ENCODE data around the gene LMAN2L. TPM values are rescaled to one million over a fixed set of nuclear protein-coding genes. Genes with fewer than 3 reads are reported as not detected.

LMAN2L gene
- polyA plus RNA-seq, 1 experiment: 35.1 TPM

GRCh38 chr2:96693286-96694200 is 46.3 kb downstream of the LMAN2L start:
- Histone ChIP-seq H3K4me3 (ENCODE audit: low read depth, low read length) (no peak overlapping the region), H3K27me3 (ENCODE audit: control insufficient read depth, insufficient read depth, low read length) (no peaks in the 10 kb centered on the region), H3K9me3 (ENCODE audit: control insufficient read depth, insufficient read depth, low read length) (peaks cover 6% of the 10 kb centered on the region; the same call in 1 of the 2 replicates), H3K27ac (ENCODE audit: low read depth, low read length) (no peak overlapping the region)
- DNase-seq (ENCODE audit: low read depth, low spot score): no peak
- POLR2A ChIA-PET: interaction anchor here (1.0 kb wide), 1 partner anchor 59 kb away, joined by 3 read pairs; no protein-coding TSS in a partner anchor
- CTCF ChIA-PET: no interaction called here
- TF ChIP-seq CTCF (IDR thresholded peaks at IDR 0.05; ENCODE audit: low read depth, low read length): no peak

- Histone ChIP-seq H3K9me3 (ENCODE audit: control insufficient read depth, insufficient read depth, low read length) (peaks cover 6% of the 10 kb centered on the region; the same call in 1 of the 2 replicates), H3K27ac (ENCODE audit: low read depth, low read length) (no peak overlapping the region), H3K4me3 (ENCODE audit: low read depth, low read length) (no peak overlapping the region), H3K27me3 (ENCODE audit: control insufficient read depth, insufficient read depth, low read length) (no peaks in the 10 kb centered on the region)
- TF ChIP-seq CTCF (IDR thresholded peaks at IDR 0.05; ENCODE audit: low read depth, low read length): no peak
- POLR2A ChIA-PET: interaction anchor here (0.7 kb wide), 1 partner anchor 48 kb away, joined by 4 read pairs; the partner anchor contains the start of gene LMAN2L
- CTCF ChIA-PET: no interaction called here
- DNase-seq (ENCODE audit: low read depth, low spot score): no peak
These were observed 47.5 kb downstream of the LMAN2L start for GRCh38 chr2:96692094-96692971.

- H3K27me3 ChIP-seq (ENCODE audit: control insufficient read depth, insufficient read depth, low read length): no peaks in the 10 kb centered on the region
- no peak for DNase-seq (ENCODE audit: low read depth, low spot score)
- ChIA-PET POLR2A (no interaction called here), CTCF (no interaction called here)
- H3K9me3 ChIP-seq (ENCODE audit: control insufficient read depth, insufficient read depth, low read length): peaks cover 6% of the 10 kb centered on the region; the same call in 1 of the 2 replicates
- H3K27ac ChIP-seq (ENCODE audit: low read depth, low read length): no peak overlapping the region
- no peak for TF ChIP-seq CTCF (IDR thresholded peaks at IDR 0.05; ENCODE audit: low read depth, low read length)
- H3K4me3 ChIP-seq (ENCODE audit: low read depth, low read length): no peak overlapping the region
These were observed 48.7 kb downstream of the LMAN2L start for GRCh38 chr2:96691022-96691612.

- Histone ChIP-seq H3K9me3 (ENCODE audit: control insufficient read depth, insufficient read depth, low read length) (peaks cover 4% of the 10 kb centered on the region; the same call in 1 of the 2 replicates), H3K27ac (ENCODE audit: low read depth, low read length) (no peak overlapping the region), H3K4me3 (ENCODE audit: low read depth, low read length) (no peak overlapping the region), H3K27me3 (ENCODE audit: control insufficient read depth, insufficient read depth, low read length) (no peaks in the 10 kb centered on the region)
- no peak for DNase-seq (ENCODE audit: low read depth, low spot score)
- no peak for TF ChIP-seq CTCF (IDR thresholded peaks at IDR 0.05; ENCODE audit: low read depth, low read length)
- ChIA-PET CTCF (no interaction called here), POLR2A (no interaction called here)
These were observed 49.4 kb downstream of the LMAN2L start for GRCh38 chr2:96690306-96691021.
